Activated naive CD8-positive, alpha-beta T cell treated with anti-CD3 and anti-CD28 coated beads for 36 hours (primary cell): ENCODE data around the gene METTL8. TPM values are rescaled to one million over a fixed set of nuclear protein-coding genes. Genes with fewer than 3 reads are reported as not detected.

Source experiments
- total RNA-seq, 2 experiments: library from RNA; stranded (reverse); gene quantifications; one replicate each; pipeline ENCODE4 v1.2.3, GENCODE V29; 2021

METTL8 gene
- total RNA-seq, 2 experiments from 2014 or later, result 49.4 to 52.7 TPM

Other genes with a start within 250 kb of the METTL8 start
- gene DCAF17, start 236 bp upstream of the METTL8 start, total RNA-seq, result 10 to 100 TPM; 18.8 to 18.9 TPM
- under 1 TPM; 0.35 to 0.52 TPM for gene CYBRD1, start 88.5 kb upstream of the METTL8 start, total RNA-seq